GM10266 (cell line): ENCODE measurements around the gene NIPA2.

Source experiments
- DNase-seq: peaks from one replicate; pipeline ENCODE4 v3.0.0; 2012; ENCODE audit errors: extremely low spot score
- CTCF ChIP-seq: IDR thresholded peaks from 2 replicates; pipeline ENCODE4 v1.5.1; 2012; ENCODE audit warnings: mild to moderate bottlenecking, low read depth; ENCODE audit not compliant: control insufficient read depth, insufficient read depth; ENCODE audit errors: missing control alignments

Gene NIPA2

GRCh38 chr15:22839046-22839695, 705 bp downstream of the NIPA2 start:
- TF ChIP-seq CTCF, result no peak
- DNase-seq, result peak; percentile 37

GRCh38 chr15:22844421-22845288, 6.2 kb downstream of the NIPA2 start:
- DNase-seq, result no peak
- TF ChIP-seq CTCF, result no peak

GRCh38 chr15:22845289-22845900, 6.9 kb downstream of the NIPA2 start:
- DNase-seq, result no peak
- no peak for TF ChIP-seq CTCF

GRCh38 chr15:22846073-22846472, 7.6 kb downstream of the NIPA2 start:
- no peak for TF ChIP-seq CTCF
- no peak for DNase-seq

- no peak for TF ChIP-seq CTCF
- no peak for DNase-seq
Measured at GRCh38 chr15:22850055-22850454, 11.6 kb downstream of the NIPA2 start.

- DNase-seq, result no peak
- no peak for TF ChIP-seq CTCF
Measured at GRCh38 chr15:22851513-22851912, 13.0 kb downstream of the NIPA2 start.
